Peyer's patch (tissue), 4 donors: ENCODE measurements around the gene MPZ. TPM values are rescaled to one million over a fixed set of nuclear protein-coding genes. Genes with fewer than 3 reads are reported as not detected.

ENCODE experiments used
- DNase-seq, 3 donors: peaks; one replicate each; pipeline ENCODE4 v3.0.0-alpha.2; 2017 to 2019
- H3K27ac ChIP-seq, 4 donors: fragments of 200-600 bp; sonication (generic); one replicate each; pipeline ENCODE4 v1.5.1; 2016 to 2019
- H3K27me3 ChIP-seq, 2 donors: fragments of 200-600 bp; sonication (generic); one replicate each; pipeline ENCODE4 v1.5.1; 2019
- H3K36me3 ChIP-seq, 3 donors: fragments of 200-600 bp; sonication (generic); one replicate each; pipeline ENCODE4 v1.5.1; 2016 to 2019
- H3K4me1 ChIP-seq, 4 donors: fragments of 200-600 bp; sonication (generic); one replicate each; pipeline ENCODE4 v1.5.1; 2016 to 2019
- H3K4me3 ChIP-seq, 4 donors: fragments of 200-600 bp; sonication (generic); 1 replicate in 3 of 4; 2 replicates in 1 of 4; pipeline ENCODE4 v1.5.1; 2016 to 2019; ENCODE audit warnings: mild to moderate bottlenecking in 1 of 4
- H3K9me3 ChIP-seq, 4 donors: fragments of 200-600 bp; sonication (generic); one replicate each; pipeline ENCODE4 v1.5.1; 2016 to 2019; ENCODE audit warnings: mild to moderate bottlenecking in 1 of 4
- CTCF ChIP-seq, 6 experiments: fragments of 450-650 bp in 4 of 6; fragments of 200-600 bp in 2 of 6; sonication (generic) in 1 of 6; IDR thresholded peaks; one replicate each; pipeline ENCODE4 v1.5.1; 2017 to 2019; ENCODE audit warnings: antibody characterized with exemption in 6 of 6, mild to moderate bottlenecking in 3 of 6, moderate library complexity in 1 of 6
- POLR2A ChIP-seq, 2 donors: fragments of 450-650 bp; IDR thresholded peaks; one replicate each; pipeline ENCODE4 v1.5.1; 2017; ENCODE audit warnings: antibody characterized with exemption in 2 of 2, mild to moderate bottlenecking in 2 of 2, moderate library complexity in 2 of 2
- total RNA-seq, 4 donors: library from RNA; depleted of rRNA; stranded (reverse); fragments of >200 nt; gene quantifications; one replicate each; pipeline ENCODE4 v1.1.0, GENCODE V29; 2016

Gene MPZ
- total RNA-seq, 4 donors from 2014 or later = 1.5 to 3.3 (median 2.3) TPM; not detected in 1

GRCh38 chr1:161305867-161306519 is 3.8 kb downstream of the MPZ start:
- H3K4me1 ChIP-seq = peaks cover 0 to 16% (median 4%) of the 10 kb centered on the region in 4 donors
- TF ChIP-seq CTCF (IDR thresholded peaks at IDR 0.05) (peak in 5 of 6 experiments; percentile 15 to 39 (median 37)), POLR2A (IDR thresholded peaks at IDR 0.05) (peak in 1 of 2 donors; percentile 57)
- H3K9me3 ChIP-seq = no peaks in the 10 kb centered on the region
- no peaks in the 10 kb centered on the region for H3K36me3 ChIP-seq
- peak overlapping the region; percentile 58 to 77 (median 73) for H3K4me3 ChIP-seq
- H3K27me3 ChIP-seq = no peaks in the 10 kb centered on the region
- peak; percentile 85 to 96 (median 93) for DNase-seq
- H3K27ac ChIP-seq = peak overlapping the region; percentile 60 to 83 (median 72)

GRCh38 chr1:161304927-161305866 is 4.6 kb downstream of the MPZ start:
- Histone ChIP-seq H3K27me3 (no peaks in the 10 kb centered on the region), H3K36me3 (no peaks in the 10 kb centered on the region), H3K4me1 (peaks cover 0 to 16% (median 4%) of the 10 kb centered on the region in 4 donors), H3K4me3 (peak overlapping the region; percentile 58 to 77 (median 73)), H3K9me3 (no peaks in the 10 kb centered on the region), H3K27ac (peak overlapping the region; percentile 60 to 83 (median 72))
- no peak for DNase-seq
- no peak for TF ChIP-seq CTCF (IDR thresholded peaks at IDR 0.05)
- TF ChIP-seq POLR2A (IDR thresholded peaks at IDR 0.05) = no peak

GRCh38 chr1:161300478-161300877 is 9.3 kb downstream of the MPZ start:
- DNase-seq = no peak
- TF ChIP-seq CTCF (IDR thresholded peaks at IDR 0.05) (no peak), POLR2A (IDR thresholded peaks at IDR 0.05) (no peak)
- Histone ChIP-seq H3K27ac (no peak overlapping the region), H3K4me3 (no peak overlapping the region), H3K9me3 (no peaks in the 10 kb centered on the region), H3K27me3 (no peaks in the 10 kb centered on the region), H3K4me1 (peaks cover 0 to 12% (median 4%) of the 10 kb centered on the region in 4 donors), H3K36me3 (no peaks in the 10 kb centered on the region)

GRCh38 chr1:161299347-161299746 is 10.4 kb downstream of the MPZ start:
- H3K27ac ChIP-seq = no peak overlapping the region
- DNase-seq = no peak
- TF ChIP-seq POLR2A (IDR thresholded peaks at IDR 0.05) (no peak), CTCF (IDR thresholded peaks at IDR 0.05) (no peak)
- H3K4me1 ChIP-seq = peaks cover 0 to 2% (median 0%) of the 10 kb centered on the region in 4 donors
- H3K27me3 ChIP-seq = no peaks in the 10 kb centered on the region
- no peaks in the 10 kb centered on the region for H3K9me3 ChIP-seq
- no peak overlapping the region for H3K4me3 ChIP-seq
- H3K36me3 ChIP-seq = no peaks in the 10 kb centered on the region

- H3K4me3 ChIP-seq = no peak overlapping the region
- H3K4me1 ChIP-seq = no peaks in the 10 kb centered on the region
- no peaks in the 10 kb centered on the region for H3K27me3 ChIP-seq
- H3K27ac ChIP-seq = no peak overlapping the region
- H3K9me3 ChIP-seq = no peaks in the 10 kb centered on the region
- no peak for DNase-seq
- H3K36me3 ChIP-seq = no peaks in the 10 kb centered on the region
- no peak for TF ChIP-seq CTCF (IDR thresholded peaks at IDR 0.05)
- no peak for TF ChIP-seq POLR2A (IDR thresholded peaks at IDR 0.05)
Measured at GRCh38 chr1:161298116-161298515, 11.7 kb downstream of the MPZ start.
